Panc1 (cell line): ENCODE measurements around the gene CCDC124. TPM values are rescaled to one million over a fixed set of nuclear protein-coding genes. Genes with fewer than 3 reads are reported as not detected.
"Not testable (repeated sequence)": the region's sequence is repeated elsewhere in the genome, so short reads cannot be mapped to it uniquely, and the experiment has no call there.

Experiments
- ATAC-seq: fragments of 200-7000 bp; cut with Tn5 transposase; 2 replicates; pipeline ENCODE4 v1.9.1; 2020; ENCODE audit warnings: mild to moderate bottlenecking, moderate library complexity
- BruUV-seq: library from RNA; stranded (reverse); fragments of 400-500 nt; replicated peaks from 2 replicates; lab custom pipeline; 2021; lab: Mats Ljungman, UMichigan
- CTCF ChIA-PET: fragments of 300-600 bp; sonication (Branson Sonifier 250); formaldehyde crosslinking; loops from one replicate; lab custom pipeline; 2022; ENCODE audit warnings: antibody characterized with exemption; lab: Charles Lee
- POLR2A ChIA-PET: fragments of 300-600 bp; sonication (Branson Sonifier 250); formaldehyde crosslinking; loops from one replicate; lab custom pipeline; 2022; ENCODE audit warnings: antibody characterized with exemption; lab: Charles Lee
- DNase-seq: peaks from one replicate; pipeline ENCODE4 v3.0.0-alpha.2; 2010; ENCODE audit warnings: low read depth, low spot score
- H3K27ac ChIP-seq: 2 replicates; pipeline ENCODE4 v1.5.1; 2011; ENCODE audit warnings: mild to moderate bottlenecking, low read length, inconsistent platforms
- H3K27me3 ChIP-seq: fragments of 200-500 bp; sonication (Bioruptor generic); 2 replicates; pipeline ENCODE4 v1.6.0; 2014; ENCODE audit warnings: low read length, inconsistent platforms; ENCODE audit not compliant: control insufficient read depth, insufficient read depth
- H3K36me3 ChIP-seq: fragments of 200-500 bp; sonication (Bioruptor generic); 2 replicates; pipeline ENCODE4 v1.5.1; 2014; ENCODE audit warnings: inconsistent platforms, mild to moderate bottlenecking, low read length, moderate library complexity; ENCODE audit not compliant: control insufficient read depth, insufficient read depth
- H3K4me1 ChIP-seq: 2 replicates; pipeline ENCODE4 v1.5.1; 2011; ENCODE audit warnings: inconsistent platforms, mild to moderate bottlenecking, low read length, moderate library complexity; ENCODE audit not compliant: control insufficient read depth, insufficient read depth
- H3K4me3 ChIP-seq, 2 experiments: 2 replicates each; pipeline ENCODE4 v1.5.1; 2011 to 2012; ENCODE audit warnings: low read depth in 2 of 2, low read length in 2 of 2, mild to moderate bottlenecking in 2 of 2, inconsistent platforms in 1 of 2, moderate library complexity in 1 of 2
- H3K9me3 ChIP-seq: fragments of 200-500 bp; sonication (Bioruptor generic); 2 replicates; pipeline ENCODE4 v1.5.1; 2014; ENCODE audit warnings: low read depth, mild to moderate bottlenecking, inconsistent platforms, low read length, moderate library complexity; ENCODE audit not compliant: control insufficient read depth, insufficient read depth
- POLR2AphosphoS5 ChIP-seq: IDR thresholded peaks from 2 replicates; pipeline ENCODE4 v1.6.1; 2012; ENCODE audit warnings: mild to moderate bottlenecking, low read depth, low read length, moderate library complexity
- SIN3A ChIP-seq: IDR thresholded peaks from 2 replicates; pipeline ENCODE4 v1.6.1; 2012; ENCODE audit warnings: low read depth, mild to moderate bottlenecking, low read length, moderate library complexity, borderline replicate concordance; ENCODE audit not compliant: insufficient read depth
- TCF7L2 ChIP-seq: IDR thresholded peaks from 2 replicates; pipeline ENCODE4 v1.6.1; 2011; ENCODE audit warnings: mild to moderate bottlenecking, low read depth, low read length, inconsistent platforms
- in situ Hi-C: cut with HindIII; loops from 2 replicates; pipeline ENCODE4 v1.10.0; 2016; ENCODE audit warnings: low sequenced_read_pairs, low pct_unique_long_range_greater_than_20kb
- intact Hi-C: fragments of 100-400 bp; cut with micrococcal nuclease; formaldehyde crosslinking; loops from one replicate; pipeline ENCODE4 v1.10.0; 2022; ENCODE audit not compliant: unreplicated experiment
- total RNA-seq: library from RNA; stranded (reverse); gene quantifications from one replicate; pipeline ENCODE4 v1.2.1, GENCODE V29; 2021; ENCODE audit not compliant: unreplicated experiment
- TF ChIP-seq, protein P1 (sequence below), 2 experiments: IDR thresholded peaks; 2 replicates each; pipeline ENCODE4 v1.6.1; 2011 to 2012; ENCODE audit warnings: low read depth in 2 of 2, control low read depth in 1 of 2, low read length in 1 of 2, mild to moderate bottlenecking in 1 of 2, moderate library complexity in 1 of 2; ENCODE audit not compliant: insufficient read depth in 1 of 2
- TF ChIP-seq, protein P2 (sequence below): fragments of 450-650 bp; IDR thresholded peaks from 2 replicates; pipeline ENCODE4 v1.5.1; 2017; ENCODE audit warnings: mild to moderate bottlenecking

CCDC124 gene
- total RNA-seq, 1 experiment from 2014 or later, result 110 TPM

DNA sequence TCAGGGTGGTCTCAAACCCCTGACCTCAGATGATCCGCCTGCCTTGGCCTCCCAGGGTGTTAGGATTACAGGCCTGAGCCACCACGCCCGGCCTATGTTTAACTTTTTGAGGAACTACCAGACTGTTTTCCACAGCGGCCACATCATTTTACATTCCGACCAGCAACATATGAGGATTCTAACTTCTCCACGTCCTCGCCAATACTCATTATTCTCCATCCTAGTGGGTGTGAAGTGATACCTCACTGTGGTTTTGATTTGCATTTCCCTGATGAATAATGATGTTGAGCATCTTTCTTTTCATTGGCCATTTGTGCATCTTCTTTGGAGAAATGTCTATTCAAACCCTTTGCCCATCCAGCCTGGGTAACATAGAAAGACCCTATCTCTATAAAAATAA is 46.3 kb upstream of the CCDC124 start:
- ChIA-PET CTCF (no interaction called here), POLR2A (no interaction called here)
- BruUV-seq, result no TSS peak
- DNase-seq, result no peak
- in situ Hi-C loops (no loop called here), intact Hi-C loops (no loop called here)
- H3K9me3 ChIP-seq, result no peaks in the 10 kb centered on the region
- no peak overlapping the region for H3K27ac ChIP-seq
- TF ChIP-seq, protein P1, sequence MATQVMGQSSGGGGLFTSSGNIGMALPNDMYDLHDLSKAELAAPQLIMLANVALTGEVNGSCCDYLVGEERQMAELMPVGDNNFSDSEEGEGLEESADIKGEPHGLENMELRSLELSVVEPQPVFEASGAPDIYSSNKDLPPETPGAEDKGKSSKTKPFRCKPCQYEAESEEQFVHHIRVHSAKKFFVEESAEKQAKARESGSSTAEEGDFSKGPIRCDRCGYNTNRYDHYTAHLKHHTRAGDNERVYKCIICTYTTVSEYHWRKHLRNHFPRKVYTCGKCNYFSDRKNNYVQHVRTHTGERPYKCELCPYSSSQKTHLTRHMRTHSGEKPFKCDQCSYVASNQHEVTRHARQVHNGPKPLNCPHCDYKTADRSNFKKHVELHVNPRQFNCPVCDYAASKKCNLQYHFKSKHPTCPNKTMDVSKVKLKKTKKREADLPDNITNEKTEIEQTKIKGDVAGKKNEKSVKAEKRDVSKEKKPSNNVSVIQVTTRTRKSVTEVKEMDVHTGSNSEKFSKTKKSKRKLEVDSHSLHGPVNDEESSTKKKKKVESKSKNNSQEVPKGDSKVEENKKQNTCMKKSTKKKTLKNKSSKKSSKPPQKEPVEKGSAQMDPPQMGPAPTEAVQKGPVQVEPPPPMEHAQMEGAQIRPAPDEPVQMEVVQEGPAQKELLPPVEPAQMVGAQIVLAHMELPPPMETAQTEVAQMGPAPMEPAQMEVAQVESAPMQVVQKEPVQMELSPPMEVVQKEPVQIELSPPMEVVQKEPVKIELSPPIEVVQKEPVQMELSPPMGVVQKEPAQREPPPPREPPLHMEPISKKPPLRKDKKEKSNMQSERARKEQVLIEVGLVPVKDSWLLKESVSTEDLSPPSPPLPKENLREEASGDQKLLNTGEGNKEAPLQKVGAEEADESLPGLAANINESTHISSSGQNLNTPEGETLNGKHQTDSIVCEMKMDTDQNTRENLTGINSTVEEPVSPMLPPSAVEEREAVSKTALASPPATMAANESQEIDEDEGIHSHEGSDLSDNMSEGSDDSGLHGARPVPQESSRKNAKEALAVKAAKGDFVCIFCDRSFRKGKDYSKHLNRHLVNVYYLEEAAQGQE (IDR thresholded peaks at IDR 0.05; ENCODE audit: insufficient read depth in 1 of 2, low read depth in 2 of 2, low read length in 1 of 2), result no peak
- no peak for TF ChIP-seq SIN3A
- no peak for TF ChIP-seq TCF7L2
- TF ChIP-seq POLR2AphosphoS5, result no peak
- TF ChIP-seq, protein P2, sequence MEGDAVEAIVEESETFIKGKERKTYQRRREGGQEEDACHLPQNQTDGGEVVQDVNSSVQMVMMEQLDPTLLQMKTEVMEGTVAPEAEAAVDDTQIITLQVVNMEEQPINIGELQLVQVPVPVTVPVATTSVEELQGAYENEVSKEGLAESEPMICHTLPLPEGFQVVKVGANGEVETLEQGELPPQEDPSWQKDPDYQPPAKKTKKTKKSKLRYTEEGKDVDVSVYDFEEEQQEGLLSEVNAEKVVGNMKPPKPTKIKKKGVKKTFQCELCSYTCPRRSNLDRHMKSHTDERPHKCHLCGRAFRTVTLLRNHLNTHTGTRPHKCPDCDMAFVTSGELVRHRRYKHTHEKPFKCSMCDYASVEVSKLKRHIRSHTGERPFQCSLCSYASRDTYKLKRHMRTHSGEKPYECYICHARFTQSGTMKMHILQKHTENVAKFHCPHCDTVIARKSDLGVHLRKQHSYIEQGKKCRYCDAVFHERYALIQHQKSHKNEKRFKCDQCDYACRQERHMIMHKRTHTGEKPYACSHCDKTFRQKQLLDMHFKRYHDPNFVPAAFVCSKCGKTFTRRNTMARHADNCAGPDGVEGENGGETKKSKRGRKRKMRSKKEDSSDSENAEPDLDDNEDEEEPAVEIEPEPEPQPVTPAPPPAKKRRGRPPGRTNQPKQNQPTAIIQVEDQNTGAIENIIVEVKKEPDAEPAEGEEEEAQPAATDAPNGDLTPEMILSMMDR, result no peak
- no peak overlapping the region for H3K4me3 ChIP-seq
- H3K27me3 ChIP-seq, result no peaks in the 10 kb centered on the region
- H3K4me1 ChIP-seq, result no peaks in the 10 kb centered on the region
- ATAC-seq, result no peak
- no peaks in the 10 kb centered on the region for H3K36me3 ChIP-seq

DNA sequence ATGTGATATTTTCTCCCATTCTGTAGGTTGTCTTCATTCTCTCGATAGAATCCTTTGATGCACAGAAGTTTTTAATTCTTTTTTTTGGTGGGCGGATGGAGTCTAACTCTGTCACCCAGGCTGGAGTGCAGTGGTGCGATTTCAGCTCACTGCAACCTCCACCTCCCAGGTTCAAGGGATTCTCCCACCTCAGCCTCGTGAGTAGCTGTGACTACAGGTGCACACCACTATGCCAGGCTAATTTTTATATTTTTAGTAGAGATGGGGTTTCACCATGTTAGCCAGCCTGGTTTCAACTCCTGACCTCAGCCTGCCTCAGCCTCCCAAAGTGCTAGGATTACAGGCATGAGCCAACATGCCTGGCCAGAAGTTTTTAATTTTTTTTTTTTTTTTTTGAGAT is 45.6 kb upstream of the CCDC124 start:
- BruUV-seq, H3K27me3 ChIP-seq, H3K9me3 ChIP-seq, H3K27ac ChIP-seq, ATAC-seq, H3K4me1 ChIP-seq, H3K4me3 ChIP-seq, H3K36me3 ChIP-seq, intact Hi-C loops, DNase-seq, CTCF ChIA-PET, in situ Hi-C loops, POLR2A ChIA-PET: not testable (repeated sequence)

DNA sequence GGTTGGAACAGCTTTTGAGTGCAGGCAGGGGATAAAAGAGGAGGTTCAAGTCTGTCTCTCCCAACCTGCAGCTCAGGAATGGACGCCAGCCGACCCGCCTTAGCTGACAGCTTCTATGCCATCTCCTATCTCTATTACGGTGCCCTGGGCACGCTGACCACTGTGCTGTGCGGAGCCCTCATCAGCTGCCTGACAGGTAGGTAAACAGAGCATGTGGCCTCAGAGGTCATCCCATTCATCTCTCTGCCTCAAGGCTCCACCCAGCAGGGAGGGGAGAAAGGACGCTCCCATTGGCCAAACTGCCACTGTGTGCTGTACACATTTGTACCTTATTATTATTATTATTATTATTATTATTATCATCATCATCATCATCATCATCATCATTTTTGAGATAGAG is 44.6 kb upstream of the CCDC124 start:
- ATAC-seq, result no peak
- in situ Hi-C loops, result no loop called here
- BruUV-seq, result no TSS peak

More for the DNA sequence above, 44.6 kb upstream of the CCDC124 start:
- no peak for DNase-seq
- Histone ChIP-seq H3K4me1 (no peaks in the 10 kb centered on the region), H3K4me3 (no peak overlapping the region), H3K27me3 (no peaks in the 10 kb centered on the region), H3K36me3 (no peaks in the 10 kb centered on the region), H3K27ac (no peak overlapping the region), H3K9me3 (no peaks in the 10 kb centered on the region)
- ChIA-PET POLR2A (no interaction called here), CTCF (no interaction called here)
- intact Hi-C loops, result no loop called here
- TF ChIP-seq, protein P2, result no peak
- TF ChIP-seq SIN3A (no peak), POLR2AphosphoS5 (no peak), TCF7L2 (no peak)
- TF ChIP-seq, protein P1 (IDR thresholded peaks at IDR 0.05; ENCODE audit: insufficient read depth in 1 of 2, low read depth in 2 of 2, low read length in 1 of 2), result no peak
